ENCODE results near the gene UNCX. TPM values are rescaled to one million over a fixed set of nuclear protein-coding genes. Genes with fewer than 3 reads are reported as not detected.
"Not testable (repeated sequence)": the region's sequence is repeated elsewhere in the genome, so short reads cannot be mapped to it uniquely, and the experiment has no call there.

UNCX gene
- total RNA-seq (not detected), polyA plus RNA-seq (ENCODE audit: insufficient read depth in 1 of 8, insufficient read length in 8 of 8, low replicate concordance in 1 of 8) (not detected)
- long read RNA-seq, donor 1, result 0 reads
- long read RNA-seq, donor 2, result 0 reads
- long read RNA-seq, donor 3, result 0 reads
- long read RNA-seq, donor 4, result 0 reads
- long read RNA-seq, donor 5, result 0 reads
- long read RNA-seq, donor 6, result 0 reads
- long read RNA-seq, donor 7, result 0 reads
- long read RNA-seq, donor 8, result 0 reads
- long read RNA-seq, donor 9, result 0 reads
- long read RNA-seq, donor 10, result 0 reads
- long read RNA-seq, donor 11, result 0 reads

GRCh38 chr7:1232623-1233332 is at the start of gene UNCX:
Gene UNCX (plus strand): TSS chr7:1232872. CDS start chr7:1233018, 146 bp downstream.
- Histone ChIP-seq H3K4me1 (ENCODE audit: control insufficient read depth, insufficient read depth, low read length) (peaks cover 7% of the 10 kb centered on the region), H3K9me3 (replicated peaks; ENCODE audit: control insufficient read depth, low read depth, low read length) (no peaks in the 10 kb centered on the region), H3K27me3 (ENCODE audit: control insufficient read depth, insufficient read depth, low read length) (peaks cover 84% of the 10 kb centered on the region), H3K4me3 (ENCODE audit: low read length) (no peak within 1 kb of the TSS), H3K27ac (ENCODE audit: low read length) (no peak within 1 kb of the TSS), H3K36me3 (ENCODE audit: control insufficient read depth, insufficient read depth, low read length) (no peaks in the 10 kb centered on the region)
- under 1% methylated on average over 65 of the region's 81 CpGs for WGBS (ENCODE audit: insufficient coverage)
- no peak for DNase-seq

GRCh38 chr7:1187127-1187526 is 45.5 kb upstream of the UNCX start:
- Histone ChIP-seq H3K4me3 (ENCODE audit: low read length) (no peak overlapping the region), H3K4me1 (ENCODE audit: control insufficient read depth, insufficient read depth, low read length) (no peaks in the 10 kb centered on the region), H3K27ac (ENCODE audit: low read length) (no peak overlapping the region), H3K36me3 (ENCODE audit: control insufficient read depth, insufficient read depth, low read length) (no peaks in the 10 kb centered on the region), H3K27me3 (ENCODE audit: control insufficient read depth, insufficient read depth, low read length) (peaks cover 54% of the 10 kb centered on the region), H3K9me3 (replicated peaks; ENCODE audit: control insufficient read depth, low read depth, low read length) (no peaks in the 10 kb centered on the region)
- no peak for DNase-seq
- 60% methylated on average over 7 of the region's 11 CpGs for WGBS (ENCODE audit: insufficient coverage)

- Histone ChIP-seq H3K4me1 (ENCODE audit: control insufficient read depth, insufficient read depth, low read length) (no peaks in the 10 kb centered on the region), H3K9me3 (replicated peaks; ENCODE audit: control insufficient read depth, low read depth, low read length) (no peaks in the 10 kb centered on the region), H3K27ac (ENCODE audit: low read length) (no peak overlapping the region), H3K4me3 (ENCODE audit: low read length) (no peak overlapping the region), H3K36me3 (ENCODE audit: control insufficient read depth, insufficient read depth, low read length) (no peaks in the 10 kb centered on the region), H3K27me3 (ENCODE audit: control insufficient read depth, insufficient read depth, low read length) (peaks cover 57% of the 10 kb centered on the region)
- DNase-seq, result no peak
- 62% methylated on average over 2 of the region's 6 CpGs for WGBS (ENCODE audit: insufficient coverage)
These were observed 43.9 kb upstream of the UNCX start for GRCh38 chr7:1188720-1189294.

GRCh38 chr7:1189986-1190772 is 42.5 kb upstream of the UNCX start:
- WGBS (ENCODE audit: insufficient coverage), result 97% methylated on average over 10 of the region's 10 CpGs
- Histone ChIP-seq H3K4me1 (ENCODE audit: control insufficient read depth, insufficient read depth, low read length) (no peaks in the 10 kb centered on the region), H3K27ac (ENCODE audit: low read length) (no peak overlapping the region), H3K36me3 (ENCODE audit: control insufficient read depth, insufficient read depth, low read length) (no peaks in the 10 kb centered on the region), H3K27me3 (ENCODE audit: control insufficient read depth, insufficient read depth, low read length) (peaks cover 64% of the 10 kb centered on the region), H3K4me3 (ENCODE audit: low read length) (no peak overlapping the region), H3K9me3 (replicated peaks; ENCODE audit: control insufficient read depth, low read depth, low read length) (no peaks in the 10 kb centered on the region)
- DNase-seq, result no peak

- Histone ChIP-seq H3K27ac (ENCODE audit: low read length) (no peak overlapping the region), H3K4me3 (ENCODE audit: low read length) (no peak overlapping the region), H3K27me3 (ENCODE audit: control insufficient read depth, insufficient read depth, low read length) (peaks cover 52% of the 10 kb centered on the region), H3K36me3 (ENCODE audit: control insufficient read depth, insufficient read depth, low read length) (no peaks in the 10 kb centered on the region), H3K9me3 (replicated peaks; ENCODE audit: control insufficient read depth, low read depth, low read length) (no peaks in the 10 kb centered on the region), H3K4me1 (ENCODE audit: control insufficient read depth, insufficient read depth, low read length) (no peaks in the 10 kb centered on the region)
- DNase-seq, result peak; percentile 65
- 36% methylated on average over 14 of the region's 15 CpGs for WGBS (ENCODE audit: insufficient coverage)
These were observed 40.4 kb upstream of the UNCX start for GRCh38 chr7:1192171-1192676.

GRCh38 chr7:1193593-1194424 is 38.9 kb upstream of the UNCX start:
- Histone ChIP-seq H3K4me3 (ENCODE audit: low read length) (no peak overlapping the region), H3K9me3 (replicated peaks; ENCODE audit: control insufficient read depth, low read depth, low read length) (no peaks in the 10 kb centered on the region), H3K27me3 (ENCODE audit: control insufficient read depth, insufficient read depth, low read length) (peaks cover 45% of the 10 kb centered on the region), H3K36me3 (ENCODE audit: control insufficient read depth, insufficient read depth, low read length) (no peaks in the 10 kb centered on the region), H3K27ac (ENCODE audit: low read length) (no peak overlapping the region), H3K4me1 (ENCODE audit: control insufficient read depth, insufficient read depth, low read length) (peaks cover 3% of the 10 kb centered on the region)
- DNase-seq, result peak; percentile 37
- WGBS (ENCODE audit: insufficient coverage), result 33% methylated on average over 34 of the region's 36 CpGs

GRCh38 chr7:1196441-1196840 is 36.2 kb upstream of the UNCX start:
- not testable (repeated sequence) for H3K4me3 ChIP-seq (ENCODE audit: low read length); H3K4me1 ChIP-seq (ENCODE audit: control insufficient read depth, insufficient read depth, low read length); H3K36me3 ChIP-seq (ENCODE audit: control insufficient read depth, insufficient read depth, low read length); H3K9me3 ChIP-seq (replicated peaks; ENCODE audit: control insufficient read depth, low read depth, low read length); DNase-seq; H3K27ac ChIP-seq (ENCODE audit: low read length)
- WGBS (ENCODE audit: insufficient coverage), result no CpG with 5 or more reads among the region's 4 CpGs
- H3K27me3 ChIP-seq (ENCODE audit: control insufficient read depth, insufficient read depth, low read length), result peaks cover 41% of the 10 kb centered on the region

- Histone ChIP-seq H3K9me3 (replicated peaks; ENCODE audit: control insufficient read depth, low read depth, low read length) (no peaks in the 10 kb centered on the region), H3K27me3 (ENCODE audit: control insufficient read depth, insufficient read depth, low read length) (peaks cover 42% of the 10 kb centered on the region), H3K36me3 (ENCODE audit: control insufficient read depth, insufficient read depth, low read length) (no peaks in the 10 kb centered on the region), H3K4me3 (ENCODE audit: low read length) (no peak overlapping the region), H3K4me1 (ENCODE audit: control insufficient read depth, insufficient read depth, low read length) (peaks cover 9% of the 10 kb centered on the region), H3K27ac (ENCODE audit: low read length) (no peak overlapping the region)
- DNase-seq, result no peak
- WGBS (ENCODE audit: insufficient coverage), result 97% methylated on average over 3 of the region's 6 CpGs
These were observed 35.7 kb upstream of the UNCX start for GRCh38 chr7:1196950-1197349.

- Histone ChIP-seq H3K27ac (ENCODE audit: low read length) (peak overlapping the region; percentile 47), H3K4me3 (ENCODE audit: low read length) (no peak overlapping the region), H3K9me3 (replicated peaks; ENCODE audit: control insufficient read depth, low read depth, low read length) (no peaks in the 10 kb centered on the region), H3K36me3 (ENCODE audit: control insufficient read depth, insufficient read depth, low read length) (no peaks in the 10 kb centered on the region), H3K27me3 (ENCODE audit: control insufficient read depth, insufficient read depth, low read length) (peaks cover 35% of the 10 kb centered on the region), H3K4me1 (ENCODE audit: control insufficient read depth, insufficient read depth, low read length) (peaks cover 9% of the 10 kb centered on the region)
- peak; percentile 48 for DNase-seq
- WGBS (ENCODE audit: insufficient coverage), result 11% methylated on average over 5 of the region's 15 CpGs
These were observed 34.6 kb upstream of the UNCX start for GRCh38 chr7:1197997-1198625.

Data from muscle of leg (tissue), 16 donors.